Measurements from ENCODE around the gene CIRBP. TPM values are rescaled to one million over a fixed set of nuclear protein-coding genes. Genes with fewer than 3 reads are reported as not detected.

Gene CIRBP
- total and polyA plus RNA-seq, 2 of the 13 experiments (the other 11 are each of a cell fraction or from before 2014, with no cell fraction given) = 133 to 140 TPM

- no peak for TF ChIP-seq ZNF841 (CRISPR knock-in tag; IDR thresholded peaks at IDR 0.05; ENCODE audit: borderline replicate concordance)
- peak; percentile 100 for TF ChIP-seq ESRRA (CRISPR knock-in tag; IDR thresholded peaks at IDR 0.05; ENCODE audit: low read depth)
- TF ChIP-seq, protein P1, sequence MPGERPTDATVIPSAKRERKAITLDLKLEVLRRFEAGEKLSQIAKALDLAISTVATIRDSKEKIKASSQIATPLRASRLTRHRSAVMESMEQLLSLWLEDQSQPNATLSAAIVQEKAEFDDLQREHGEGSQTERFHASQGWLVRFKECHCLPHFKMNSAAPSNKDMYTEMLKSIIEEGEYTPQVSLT (CRISPR knock-in tag; IDR thresholded peaks at IDR 0.05; ENCODE audit: borderline replicate concordance, low read depth) = no peak
- no peak for TF ChIP-seq CHD2 (IDR thresholded peaks at IDR 0.05; ENCODE audit: low read depth, low read length)
- 0 out of 2 replicates have a peak, but pooled peaks have one; percentile 21 for TF ChIP-seq ZFP90 (CRISPR knock-in tag; IDR thresholded peaks at IDR 0.05; ENCODE audit: borderline replicate concordance)
- no peak for TF ChIP-seq NFE2 (CRISPR knock-in tag; IDR thresholded peaks at IDR 0.05)
- TF ChIP-seq CENPT (CRISPR knock-in tag; IDR thresholded peaks at IDR 0.05; ENCODE audit: low read depth) = no peak
- TF ChIP-seq LBX2 (CRISPR knock-in tag; IDR thresholded peaks at IDR 0.05; ENCODE audit: borderline replicate concordance) = no peak; the same call in 1 of the 2 replicates
- no peak for TF ChIP-seq ZBTB21 (CRISPR knock-in tag; IDR thresholded peaks at IDR 0.05)
- no peak; the same call in 1 of the 2 replicates for TF ChIP-seq ZNF782 (CRISPR knock-in tag; IDR thresholded peaks at IDR 0.05; ENCODE audit: borderline replicate concordance)
- no peak for TF ChIP-seq CENPX (CRISPR knock-in tag; IDR thresholded peaks at IDR 0.05)
- TF ChIP-seq ZNF629 (CRISPR knock-in tag; conservative IDR thresholded peaks at IDR 0.05) = peak; percentile 43; the same call in 1 of the 2 replicates
- 0 out of 2 replicates have a peak, but pooled peaks have one; percentile 83 for TF ChIP-seq ZFP62 (CRISPR knock-in tag; IDR thresholded peaks at IDR 0.05)
- 0 out of 2 replicates have a peak, but pooled peaks have one; percentile 20 for TF ChIP-seq ZNF367 (CRISPR knock-in tag; IDR thresholded peaks at IDR 0.05; ENCODE audit: borderline replicate concordance)
- TF ChIP-seq ZBTB49 (CRISPR knock-in tag; IDR thresholded peaks at IDR 0.05; ENCODE audit: borderline replicate concordance) = peak; percentile 23; the same call in 1 of the 2 replicates
- TF ChIP-seq MLX (CRISPR knock-in tag; IDR thresholded peaks at IDR 0.05) = peak; percentile 68
- TF ChIP-seq HNF1B (CRISPR knock-in tag; IDR thresholded peaks at IDR 0.05) = peak; percentile 91
- TF ChIP-seq CC2D1A (CRISPR knock-in tag; IDR thresholded peaks at IDR 0.05) = no peak
- TF ChIP-seq FOXP1 (IDR thresholded peaks at IDR 0.05) = no peak
- TF ChIP-seq FOXP1 (CRISPR knock-in tag; IDR thresholded peaks at IDR 0.05) = peak; percentile 69
- TF ChIP-seq CBFB (CRISPR knock-in tag; IDR thresholded peaks at IDR 0.05) = 0 out of 2 replicates have a peak, but pooled peaks have one; percentile 27
- peak; percentile 90 for TF ChIP-seq ZFX (CRISPR knock-in tag; IDR thresholded peaks at IDR 0.05; ENCODE audit: low read depth)
- TF ChIP-seq POGZ (CRISPR knock-in tag; IDR thresholded peaks at IDR 0.05) = no peak; the same call in 1 of the 2 replicates
- TF ChIP-seq ZNF207 (IDR thresholded peaks at IDR 0.05; ENCODE audit: borderline replicate concordance) = no peak
- no peak for TF ChIP-seq ZNF484 (CRISPR knock-in tag; IDR thresholded peaks at IDR 0.05; ENCODE audit: borderline replicate concordance, low read depth)
- TF ChIP-seq ZNF160 (CRISPR knock-in tag; IDR thresholded peaks at IDR 0.05) = 0 out of 2 replicates have a peak, but pooled peaks have one; percentile 64
Measured at GRCh38 chr19:1244693-1245451, 24.3 kb upstream of the CIRBP start (continued).

Data from HepG2 (cell line).